ENCODE results near the gene ZNF578. TPM values are rescaled to one million over a fixed set of nuclear protein-coding genes. Genes with fewer than 3 reads are reported as not detected.

The ZNF578 gene
- total and polyA plus RNA-seq, 10 of the 15 experiments (the other 5 are each of a cell fraction or from before 2014, with no cell fraction given): 0.10 to 0.43 (median 0.16) TPM; not detected in 4

GRCh38 chr19:52494518-52494917, 41.2 kb downstream of the ZNF578 start (continued):
- TF ChIP-seq FOXK2 (IDR thresholded peaks at IDR 0.05) (no peak), HSF1 (IDR thresholded peaks at IDR 0.05; ENCODE audit: low read depth, low read length) (no peak), ELK1 (IDR thresholded peaks at IDR 0.05; ENCODE audit: low read depth, low read length) (no peak), RELA (IDR thresholded peaks at IDR 0.05; ENCODE audit: borderline replicate concordance, partially characterized antibody) (no peak), TCF3 (IDR thresholded peaks at IDR 0.05; ENCODE audit: borderline replicate concordance, insufficient read depth, low read depth, low read length) (no peak)

- no peaks in the 10 kb centered on the region for H4K20me1 ChIP-seq (ENCODE audit: control insufficient read depth, insufficient read depth)
- H3K36me3 ChIP-seq (ENCODE audit: control insufficient read depth in 2 of 2, insufficient read depth in 2 of 2, low read length in 1 of 2): no peaks in the 10 kb centered on the region
- ChIA-PET CTCF (no interaction called here), SMC1A (ENCODE audit: uncharacterized antibody, unreplicated experiment) (no interaction called here), POLR2A (no interaction called here), RAD21 (ENCODE audit: unreplicated experiment) (no interaction called here)
- no peak for ATAC-seq
- H3K4me1 ChIP-seq (ENCODE audit: control insufficient read depth, insufficient read depth, low read length): no peaks in the 10 kb centered on the region
- no TSS peak for BruUV-seq (replicated peaks)
- H2AFZ ChIP-seq (ENCODE audit: control insufficient read depth, low read depth, low read length): no peak overlapping the region
- no peak overlapping the region for H3K4me3 ChIP-seq
- no peak overlapping the region for H3K27ac ChIP-seq (ENCODE audit: control insufficient read depth, insufficient read depth)
- H3K79me2 ChIP-seq (ENCODE audit: control insufficient read depth, insufficient read depth, low read length): no peaks in the 10 kb centered on the region
- in situ Hi-C loops (cut with MboI): no loop called here
- WGBS (ENCODE audit: insufficient coverage, insufficient replicate concordance, low lambda C conversion rate, missing lambda C conversion rate): 61% methylated on average over 8 of the region's 8 CpGs
- H3K9ac ChIP-seq (ENCODE audit: control insufficient read depth, insufficient read depth, low read length): no peak overlapping the region
- intact Hi-C loops (cut with micrococcal nuclease; ENCODE audit: unreplicated experiment): no loop called here
- no peak for DNase-seq (ENCODE audit: low read depth, low spot score)
- no peak overlapping the region for H3K4me2 ChIP-seq (ENCODE audit: control insufficient read depth, insufficient read depth)
- no peak for FAIRE-seq
- no peaks in the 10 kb centered on the region for H3K27me3 ChIP-seq (replicated peaks in 1 of 2; ENCODE audit: control insufficient read depth in 2 of 2, insufficient read depth in 2 of 2, low read length in 1 of 2)
- no peaks in the 10 kb centered on the region; the same call in 2 of the 3 replicates for H3K9me3 ChIP-seq (replicated peaks; ENCODE audit: control insufficient read depth, insufficient read depth, low read length)
- TF ChIP-seq POLR2AphosphoS2 (IDR thresholded peaks at IDR 0.05; ENCODE audit: low read depth, low read length) (no peak), NBN (IDR thresholded peaks at IDR 0.05) (no peak), RELB (IDR thresholded peaks at IDR 0.05; ENCODE audit: low read depth) (no peak), FOXM1 (IDR thresholded peaks at IDR 0.05; ENCODE audit: low read depth, low read length) (no peak), RAD21 (IDR thresholded peaks at IDR 0.05; ENCODE audit: insufficient read depth, low read depth, low read length) (no peak), CEBPB (IDR thresholded peaks at IDR 0.05; ENCODE audit: borderline replicate concordance in 1 of 2, low read depth in 2 of 2, low read length in 2 of 2) (no peak), NR2F1 (conservative IDR thresholded peaks at IDR 0.05) (no peak), NRF1 (conservative IDR thresholded peaks at IDR 0.05; ENCODE audit: low read depth, low read length) (no peak), HSF1 (IDR thresholded peaks at IDR 0.05; ENCODE audit: low read depth, low read length) (no peak)
- TF ChIP-seq, protein P1, sequence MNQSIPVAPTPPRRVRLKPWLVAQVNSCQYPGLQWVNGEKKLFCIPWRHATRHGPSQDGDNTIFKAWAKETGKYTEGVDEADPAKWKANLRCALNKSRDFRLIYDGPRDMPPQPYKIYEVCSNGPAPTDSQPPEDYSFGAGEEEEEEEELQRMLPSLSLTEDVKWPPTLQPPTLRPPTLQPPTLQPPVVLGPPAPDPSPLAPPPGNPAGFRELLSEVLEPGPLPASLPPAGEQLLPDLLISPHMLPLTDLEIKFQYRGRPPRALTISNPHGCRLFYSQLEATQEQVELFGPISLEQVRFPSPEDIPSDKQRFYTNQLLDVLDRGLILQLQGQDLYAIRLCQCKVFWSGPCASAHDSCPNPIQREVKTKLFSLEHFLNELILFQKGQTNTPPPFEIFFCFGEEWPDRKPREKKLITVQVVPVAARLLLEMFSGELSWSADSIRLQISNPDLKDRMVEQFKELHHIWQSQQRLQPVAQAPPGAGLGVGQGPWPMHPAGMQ (IDR thresholded peaks at IDR 0.05; ENCODE audit: borderline replicate concordance): no peak
- TF ChIP-seq, protein P2, sequence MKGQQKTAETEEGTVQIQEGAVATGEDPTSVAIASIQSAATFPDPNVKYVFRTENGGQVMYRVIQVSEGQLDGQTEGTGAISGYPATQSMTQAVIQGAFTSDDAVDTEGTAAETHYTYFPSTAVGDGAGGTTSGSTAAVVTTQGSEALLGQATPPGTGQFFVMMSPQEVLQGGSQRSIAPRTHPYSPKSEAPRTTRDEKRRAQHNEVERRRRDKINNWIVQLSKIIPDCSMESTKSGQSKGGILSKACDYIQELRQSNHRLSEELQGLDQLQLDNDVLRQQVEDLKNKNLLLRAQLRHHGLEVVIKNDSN (IDR thresholded peaks at IDR 0.05; ENCODE audit: borderline replicate concordance, extremely low read length, insufficient read depth, low read depth, low read length): no peak
Measured at GRCh38 chr19:52498571-52498970, 45.2 kb downstream of the ZNF578 start.
